ENCODE measurements around the gene CFAP90.

The CFAP90 gene

DNA sequence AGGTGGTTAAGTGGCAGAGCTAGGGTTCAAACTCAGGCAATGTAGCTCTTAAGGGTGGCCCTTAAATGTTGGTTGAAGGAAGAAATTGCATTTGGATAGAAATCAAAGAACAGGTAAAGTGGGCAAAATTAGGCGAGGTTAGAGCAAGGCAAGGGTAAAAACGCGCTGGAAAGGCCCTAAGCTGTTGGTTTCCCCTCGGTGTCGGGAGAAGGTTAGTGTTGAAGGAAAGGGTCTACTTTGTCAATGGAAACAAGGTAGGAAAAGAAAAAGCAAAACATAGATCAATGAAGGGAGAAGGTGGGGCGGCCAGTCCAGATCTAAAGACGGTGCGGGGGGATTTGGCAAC is 17.5 kb upstream of the CFAP90 start:
- DNase-seq (ENCODE audit: low read depth), result no peak

DNA sequence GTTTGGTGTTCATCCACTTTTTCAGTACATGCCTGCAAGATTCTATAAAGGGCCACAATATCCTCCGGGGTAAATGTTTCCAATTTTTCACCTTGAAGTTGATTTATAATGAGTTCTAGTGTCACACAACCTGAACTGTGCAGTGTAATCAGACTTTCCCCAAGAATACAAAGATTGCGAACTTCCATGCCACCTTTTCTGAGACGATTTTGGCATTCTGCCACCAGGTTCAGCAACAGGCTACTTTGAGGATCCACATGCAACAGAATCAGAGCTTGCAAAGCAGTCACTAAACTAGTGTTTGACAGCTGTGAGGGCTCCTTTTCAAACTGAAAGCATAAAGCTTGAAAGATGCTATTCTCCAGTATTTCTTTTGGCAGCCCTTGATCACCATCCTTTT is 16.3 kb upstream of the CFAP90 start:
- DNase-seq (ENCODE audit: low read depth), result no peak

DNA sequence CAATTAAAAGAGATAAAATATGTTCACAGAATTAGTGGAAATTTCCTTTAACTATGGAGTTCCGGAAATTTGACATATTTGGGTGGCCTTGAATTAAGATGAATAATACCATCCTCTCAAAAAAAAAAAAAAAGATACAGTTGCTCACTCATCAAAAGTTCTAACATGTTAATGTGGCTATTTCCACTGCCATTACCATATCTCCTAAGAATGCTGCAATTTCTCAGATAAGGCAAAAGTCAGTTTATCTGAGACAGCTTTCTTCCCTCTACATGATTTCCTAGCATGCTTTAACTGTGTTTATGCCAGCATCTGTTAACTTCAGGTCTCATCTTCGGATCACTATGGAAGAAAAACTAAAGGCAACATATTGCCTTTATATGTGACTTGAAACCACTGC is 15.3 kb upstream of the CFAP90 start:
- DNase-seq (ENCODE audit: low read depth), result no peak

DNA sequence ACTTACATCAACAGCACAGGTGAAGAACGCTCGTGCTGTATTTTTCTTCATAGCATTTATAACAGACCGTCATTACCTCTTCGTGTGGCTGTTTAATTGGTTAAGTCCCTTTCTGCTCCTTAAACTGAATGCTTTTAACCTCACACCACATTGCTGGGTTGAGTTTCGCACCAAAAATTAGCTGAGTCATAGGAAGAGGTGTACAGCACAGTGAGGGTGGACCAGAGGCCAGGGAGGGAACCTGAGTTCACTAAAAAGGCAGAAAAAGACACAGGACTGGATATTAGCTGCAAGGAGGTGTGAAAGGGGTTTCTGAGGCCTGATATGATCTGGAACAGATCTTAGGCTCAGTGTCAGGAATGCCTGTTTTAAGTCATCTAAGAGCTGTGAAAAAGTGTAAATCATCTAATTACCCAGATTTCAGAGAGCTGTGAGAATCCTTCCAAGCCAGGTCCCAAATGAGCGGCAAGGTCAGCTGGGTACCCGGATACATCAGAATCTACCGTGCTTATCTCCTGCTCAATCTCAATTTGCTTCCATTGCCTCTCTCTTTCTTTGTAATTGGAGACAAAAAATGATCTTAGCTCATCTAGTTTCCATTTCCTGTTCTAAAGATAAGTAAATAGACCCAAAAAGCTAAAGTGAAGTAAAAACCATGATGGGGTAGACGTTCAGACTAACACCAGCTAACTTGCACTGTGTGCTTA is 7.1 kb upstream of the CFAP90 start:
- DNase-seq (ENCODE audit: low read depth), result no peak

DNA sequence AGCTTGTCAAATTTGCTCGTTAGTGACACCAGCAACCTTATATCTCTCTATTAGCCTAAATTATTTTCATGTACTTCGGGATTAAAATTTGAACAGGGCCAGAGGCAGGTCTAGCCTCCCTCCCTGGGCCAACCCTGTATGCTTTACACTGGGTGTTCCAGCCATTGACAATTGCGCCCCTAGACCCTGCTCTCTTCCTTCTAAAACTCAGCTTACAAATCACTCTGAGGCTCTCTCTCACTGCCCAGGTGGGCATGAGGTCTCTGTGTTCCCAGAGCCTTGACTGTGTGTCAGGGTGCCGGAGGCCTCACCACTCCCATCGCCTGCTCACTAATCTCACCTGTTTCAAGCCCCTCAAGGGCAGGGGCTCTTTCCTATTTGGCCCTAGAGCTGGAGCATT is 6.4 kb upstream of the CFAP90 start:
- no peak for DNase-seq (ENCODE audit: low read depth)

DNA sequence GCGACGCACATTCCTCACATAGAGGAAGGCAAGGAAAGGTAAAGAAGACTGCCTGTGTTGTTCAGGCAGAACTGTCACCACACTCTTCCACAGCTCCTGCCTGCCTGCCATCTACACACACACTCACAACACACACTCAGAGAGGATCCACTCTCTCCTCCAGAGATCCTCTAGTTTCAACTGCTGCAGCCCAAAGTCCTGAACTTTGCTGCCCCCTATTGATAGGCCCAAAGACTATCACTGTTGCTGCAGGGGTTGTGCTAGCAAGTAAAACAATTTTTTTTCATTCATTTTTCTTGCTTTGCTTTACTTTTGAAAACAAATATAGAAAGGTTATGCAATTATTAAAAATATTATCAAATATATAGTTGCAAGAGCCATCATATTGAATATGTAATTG is 5.9 kb upstream of the CFAP90 start:
- no peak for DNase-seq (ENCODE audit: low read depth)

DNA sequence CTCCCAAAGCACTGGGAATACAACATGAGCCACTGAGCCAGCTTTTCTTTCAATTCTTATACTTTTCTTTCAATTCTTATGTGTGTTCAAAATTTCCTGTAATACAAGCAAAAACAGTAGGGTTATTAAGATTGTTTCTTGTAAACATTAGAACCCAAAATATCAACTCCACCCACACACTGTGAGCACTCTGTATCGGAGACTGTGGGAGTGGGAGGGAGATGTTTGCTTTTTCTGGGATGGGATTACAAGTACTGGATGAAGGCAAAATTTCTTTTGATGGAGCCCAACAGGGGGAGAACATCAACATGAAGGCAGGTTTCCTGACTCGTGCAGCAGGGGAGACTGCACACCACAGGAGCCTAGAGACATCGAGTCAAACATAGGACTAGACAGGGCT is 4.7 kb upstream of the CFAP90 start:
- DNase-seq (ENCODE audit: low read depth), result no peak

DNA sequence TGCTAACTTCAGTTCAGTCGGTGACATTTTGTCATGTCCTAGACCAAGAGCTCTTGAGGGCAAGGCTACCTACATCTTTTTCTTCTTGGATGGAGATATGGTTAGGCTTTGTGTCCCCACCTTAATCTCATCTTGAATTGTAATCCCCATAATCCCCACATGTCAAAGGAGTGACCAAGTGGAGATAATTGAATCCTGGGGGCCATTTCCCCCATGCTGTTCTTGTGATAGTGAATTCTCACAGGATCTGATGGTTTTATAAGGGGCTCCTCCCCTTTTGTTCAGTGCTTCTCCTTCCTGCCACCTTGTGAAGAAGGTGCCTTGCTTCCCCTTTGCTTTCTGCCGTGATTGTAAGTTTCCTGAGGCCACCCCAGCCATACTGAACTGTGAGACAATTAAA is 2.1 kb upstream of the CFAP90 start:
- no peak for DNase-seq (ENCODE audit: low read depth)

DNA sequence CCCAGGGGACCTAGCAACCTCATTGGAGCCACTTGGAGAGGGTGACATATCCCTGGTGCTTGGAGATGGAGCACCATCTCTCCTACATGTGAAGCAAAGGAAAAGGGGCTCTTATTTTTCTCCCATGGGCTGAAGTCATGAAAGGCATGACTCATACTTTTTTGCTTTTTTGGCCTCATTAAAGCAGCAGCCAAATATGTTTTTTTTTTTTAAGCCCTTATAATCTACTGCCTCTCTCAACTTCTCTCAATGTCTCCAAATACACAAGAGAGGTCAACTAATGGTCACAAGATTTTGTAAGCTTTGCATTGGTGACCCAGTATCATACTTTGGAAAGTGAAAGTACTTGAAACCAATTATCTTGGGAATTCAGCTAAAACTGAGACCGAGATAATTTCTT is 1.6 kb upstream of the CFAP90 start:
- no peak for DNase-seq (ENCODE audit: low read depth)

DNA sequence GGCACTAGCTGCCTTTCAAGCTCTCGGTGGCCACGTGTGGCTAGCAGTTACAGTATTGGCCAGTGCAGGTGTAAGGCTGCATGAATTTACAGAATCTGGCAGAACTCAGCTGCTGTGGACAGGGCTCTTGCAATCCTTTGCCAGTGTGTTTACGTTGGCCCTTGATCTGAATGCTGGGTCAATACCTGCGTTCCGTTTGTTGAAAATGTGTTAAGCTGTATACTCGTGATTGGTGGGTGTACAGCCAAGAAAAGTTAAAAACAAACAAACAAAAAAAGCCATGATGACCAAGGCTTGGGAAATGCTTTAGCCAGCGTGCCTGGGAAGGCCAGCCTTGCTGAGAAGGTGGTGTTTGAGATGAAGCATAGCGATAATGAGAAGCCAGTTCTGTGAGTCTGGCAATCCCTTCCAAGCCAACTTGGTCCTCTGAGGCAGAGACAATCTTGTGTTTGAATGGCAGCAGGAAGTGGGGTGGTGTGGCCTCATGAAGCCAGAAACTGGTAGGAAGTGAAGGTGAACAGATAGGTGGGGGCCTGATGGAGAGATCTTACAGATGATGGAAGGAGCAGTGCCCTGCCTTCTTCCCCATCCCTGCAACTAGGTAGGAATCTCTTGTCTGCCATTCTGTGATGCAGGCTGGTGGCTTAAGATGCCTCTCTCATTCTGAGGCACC is 820 bp upstream of the CFAP90 start:
- no peak for DNase-seq (ENCODE audit: low read depth)

DNA sequence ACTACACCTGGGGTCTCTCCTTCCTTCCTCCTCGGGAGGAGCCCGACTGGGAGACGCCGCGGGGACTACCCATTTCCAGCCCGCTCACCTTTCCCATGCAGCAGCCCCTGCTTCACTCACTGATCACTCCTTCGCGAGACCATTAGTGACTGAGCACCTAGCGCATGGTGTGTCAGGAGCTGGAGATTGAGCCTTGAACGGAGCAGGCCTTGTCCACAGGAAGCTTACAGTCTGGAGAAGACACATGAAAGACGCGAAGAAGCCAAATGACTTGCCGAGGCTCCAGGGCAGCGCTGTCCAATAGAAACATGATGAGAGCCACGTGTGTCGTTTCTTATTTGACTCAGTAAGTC is 283 bp upstream of the CFAP90 start:
- no peak for DNase-seq (ENCODE audit: low read depth)

DNA sequence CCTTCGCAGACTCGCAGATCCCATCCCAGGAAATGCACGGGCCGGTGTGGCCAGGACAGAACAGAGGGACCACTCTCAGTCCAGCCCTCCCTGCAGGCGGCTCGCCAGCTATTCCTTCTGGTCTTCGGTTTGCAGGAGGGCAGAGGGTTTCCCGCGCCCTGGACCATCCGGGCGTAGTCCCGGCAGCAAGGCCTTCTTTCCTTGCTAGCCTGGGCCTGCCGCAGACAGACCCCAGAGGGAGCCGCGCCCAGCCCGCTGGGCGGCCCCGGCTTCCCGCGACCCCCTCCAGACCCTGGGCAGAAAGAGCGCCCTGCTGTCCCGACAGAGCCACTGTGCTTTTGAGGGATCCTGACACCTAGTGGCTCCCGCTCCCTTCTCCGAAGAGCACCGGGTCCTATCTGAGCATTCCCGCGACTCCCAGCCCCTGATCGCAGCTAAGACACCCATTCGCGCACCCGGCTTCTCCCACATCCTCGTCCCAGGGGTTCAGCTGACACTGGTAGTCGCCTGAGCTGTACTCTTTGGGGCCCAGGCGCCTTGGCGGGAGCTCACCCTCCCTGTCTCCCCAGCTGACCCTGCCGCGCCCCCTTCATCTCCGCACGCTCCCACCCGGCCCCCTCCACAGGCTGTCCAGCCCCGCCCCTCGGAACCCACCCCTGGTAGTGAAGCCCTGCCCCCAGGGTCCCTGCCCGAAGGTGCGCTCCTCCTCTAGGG is 1.1 kb downstream of the CFAP90 start:
- DNase-seq (ENCODE audit: low read depth), result no peak

DNA sequence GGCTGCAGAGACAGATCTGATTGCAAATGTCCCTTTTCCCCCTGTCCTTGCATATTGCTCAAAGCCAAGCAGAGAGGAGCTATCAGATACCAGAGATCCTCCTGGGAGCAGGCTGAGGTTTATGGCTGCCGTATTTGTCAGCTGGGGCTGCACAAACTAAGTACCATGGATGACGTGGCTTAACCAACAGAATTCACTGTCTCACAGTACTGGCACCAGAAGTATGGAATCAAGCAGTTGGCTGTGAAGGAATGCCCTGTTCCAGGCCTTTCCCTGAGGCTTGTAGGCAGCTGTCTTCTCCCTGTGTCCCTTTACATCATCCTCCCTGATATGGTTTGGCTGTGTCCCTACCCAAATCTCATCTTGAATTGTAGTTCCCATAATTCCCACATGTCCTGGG is 2.6 kb downstream of the CFAP90 start:
- DNase-seq (ENCODE audit: low read depth), result no peak

DNA sequence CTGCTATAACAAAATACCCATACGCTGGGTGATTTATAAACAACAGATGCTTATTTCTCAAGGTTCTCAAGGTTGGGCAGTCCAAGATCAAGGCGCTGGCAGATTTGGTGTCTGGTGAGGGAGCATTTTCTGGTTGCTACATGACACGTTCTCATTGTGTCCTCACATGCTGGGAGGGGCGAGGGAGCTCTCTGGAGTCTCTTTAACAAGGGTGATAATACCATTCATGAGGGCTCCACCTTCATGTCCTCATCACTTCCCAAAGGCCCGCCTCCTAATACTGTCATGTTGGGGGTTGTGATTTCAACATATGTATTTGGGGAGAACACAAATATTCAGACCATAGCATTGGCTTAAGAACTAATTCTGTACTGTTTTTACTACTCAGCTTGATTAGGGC is 4.6 kb downstream of the CFAP90 start:
- DNase-seq (ENCODE audit: low read depth), result no peak

DNA sequence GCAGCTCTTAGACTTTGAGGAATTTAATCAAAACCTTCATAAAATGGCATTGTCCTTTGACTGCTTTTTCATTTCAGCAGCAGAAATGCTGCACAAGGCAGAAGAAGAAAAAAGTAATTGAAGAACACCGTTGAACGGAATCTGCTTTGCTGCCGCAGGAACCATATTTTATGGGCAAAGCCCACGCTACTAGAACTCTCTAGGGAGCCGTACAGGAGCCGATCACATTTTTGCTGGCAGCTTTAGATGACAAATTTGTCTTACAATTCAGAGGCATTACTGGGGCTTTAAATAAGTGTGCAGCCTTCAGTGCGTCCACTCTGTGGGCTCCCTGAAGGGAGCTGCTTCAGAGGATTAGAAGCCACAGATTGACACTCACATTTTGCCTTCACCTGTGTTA is 5.4 kb downstream of the CFAP90 start:
- no peak for DNase-seq (ENCODE audit: low read depth)

DNA sequence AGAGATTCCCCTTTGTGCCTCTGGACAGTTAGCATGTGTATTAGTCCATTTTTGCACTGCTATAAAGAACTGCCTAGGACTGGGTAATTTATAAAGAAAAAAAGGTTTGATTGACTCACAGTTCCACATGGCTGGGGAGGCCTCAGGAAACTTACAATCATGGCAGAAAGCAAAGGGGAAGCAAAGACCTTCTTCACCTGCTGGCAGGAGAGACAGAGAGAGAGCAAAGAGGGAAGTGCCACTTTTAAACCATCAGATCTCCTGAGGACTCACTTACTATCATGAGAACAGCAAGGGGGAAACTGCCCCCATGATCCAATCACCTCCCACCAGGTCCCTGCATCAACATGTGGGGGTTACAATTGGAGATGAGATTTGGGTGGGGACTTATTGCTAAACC is 6.0 kb downstream of the CFAP90 start:
- DNase-seq (ENCODE audit: low read depth), result no peak

DNA sequence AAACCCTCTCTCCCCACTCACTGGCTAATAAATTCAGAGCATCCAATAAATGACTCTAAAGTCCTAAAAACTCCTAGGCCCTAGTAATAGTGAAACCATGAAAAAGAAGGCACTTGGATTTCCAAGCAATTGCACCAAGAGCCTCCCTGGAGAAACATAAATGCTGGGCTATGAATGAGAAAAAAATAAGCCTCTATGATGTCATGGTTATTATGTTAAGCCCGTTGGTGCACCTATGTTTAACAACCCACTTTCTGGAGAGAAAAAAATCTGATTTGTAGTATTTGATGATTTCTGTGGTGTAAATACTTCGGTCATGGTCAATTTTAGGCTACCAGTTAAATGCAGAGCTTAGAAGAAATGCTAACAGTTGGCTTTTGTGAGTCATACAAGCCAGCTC is 8.4 kb downstream of the CFAP90 start:
- no peak for DNase-seq (ENCODE audit: low read depth)

DNA sequence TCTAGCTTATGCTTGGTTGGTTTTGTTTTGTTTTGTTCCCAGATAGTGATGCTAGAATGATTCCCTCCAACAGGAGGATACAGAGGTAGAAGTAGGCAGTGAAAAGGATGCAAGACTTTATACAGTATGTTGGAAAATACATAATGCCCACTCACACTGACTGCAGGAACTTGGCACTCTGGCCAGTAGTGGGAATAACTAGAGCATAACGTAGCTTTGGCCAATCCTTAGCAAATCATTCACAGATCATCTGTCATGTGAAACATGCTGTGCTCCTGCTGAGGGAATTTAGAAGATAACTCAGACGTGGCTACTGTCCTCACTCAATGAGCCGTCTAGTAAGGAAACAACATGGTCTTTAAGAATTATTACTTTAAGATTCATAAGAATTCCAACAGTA is 13.5 kb downstream of the CFAP90 start:
- no peak for DNase-seq (ENCODE audit: low read depth)

DNA sequence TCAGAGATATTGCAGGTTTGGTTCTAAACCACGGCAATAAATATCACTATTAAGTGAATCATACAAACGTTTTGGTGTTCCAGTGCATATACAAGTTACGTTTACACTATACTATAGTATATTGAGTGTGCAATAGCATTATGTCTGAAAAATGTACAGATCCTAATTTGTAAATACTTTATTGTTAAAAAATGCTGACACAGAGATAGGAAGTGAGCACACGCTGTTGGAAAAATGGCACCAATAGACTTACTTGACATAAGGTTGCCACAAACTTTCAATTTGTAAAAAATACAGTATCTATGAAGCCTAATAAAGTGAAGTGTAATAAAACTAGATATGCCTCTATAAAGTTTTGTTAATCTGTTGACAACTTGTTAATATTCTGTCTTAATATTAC is 16.0 kb downstream of the CFAP90 start:
- no peak for DNase-seq (ENCODE audit: low read depth)

DNA sequence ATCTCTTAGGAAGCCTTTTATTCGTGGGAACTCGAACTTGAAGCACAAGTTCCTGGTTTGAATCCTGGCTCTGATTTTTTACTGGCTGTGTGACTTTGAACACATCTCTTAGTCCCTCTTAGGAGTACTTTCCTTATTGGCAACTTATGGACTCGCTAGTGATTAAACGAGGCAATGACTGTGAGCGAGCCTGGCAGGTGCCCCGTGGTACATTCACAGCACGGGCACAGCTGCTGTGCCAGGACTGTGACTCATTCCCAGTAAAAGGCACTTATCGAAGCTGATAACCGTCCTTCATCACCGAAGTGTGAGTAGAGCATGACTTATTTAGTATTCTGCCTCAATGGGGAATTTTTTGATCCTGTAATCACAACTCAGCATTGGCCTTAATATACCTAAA is 22.7 kb downstream of the CFAP90 start:
- DNase-seq (ENCODE audit: low read depth), result no peak

DNA sequence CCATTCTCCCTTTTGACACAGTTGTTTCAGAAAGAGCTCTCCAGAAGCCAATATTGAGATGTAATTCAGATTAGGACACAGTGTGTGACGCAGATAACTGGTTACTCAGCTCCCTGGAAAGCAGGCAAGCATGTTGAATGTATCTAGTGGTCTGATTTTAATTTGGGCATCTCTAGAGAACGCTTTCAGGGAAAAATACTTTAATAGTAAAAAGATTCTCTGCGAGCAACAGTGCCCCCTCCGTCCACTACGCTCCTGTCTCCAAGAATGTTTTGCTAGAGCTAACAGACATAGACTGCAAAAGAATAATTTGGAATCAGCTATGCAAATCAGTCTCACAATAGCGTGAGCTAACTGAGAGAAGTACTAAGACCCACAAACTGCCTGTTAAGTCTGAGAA is 23.3 kb downstream of the CFAP90 start:
- DNase-seq (ENCODE audit: low read depth), result no peak

DNA sequence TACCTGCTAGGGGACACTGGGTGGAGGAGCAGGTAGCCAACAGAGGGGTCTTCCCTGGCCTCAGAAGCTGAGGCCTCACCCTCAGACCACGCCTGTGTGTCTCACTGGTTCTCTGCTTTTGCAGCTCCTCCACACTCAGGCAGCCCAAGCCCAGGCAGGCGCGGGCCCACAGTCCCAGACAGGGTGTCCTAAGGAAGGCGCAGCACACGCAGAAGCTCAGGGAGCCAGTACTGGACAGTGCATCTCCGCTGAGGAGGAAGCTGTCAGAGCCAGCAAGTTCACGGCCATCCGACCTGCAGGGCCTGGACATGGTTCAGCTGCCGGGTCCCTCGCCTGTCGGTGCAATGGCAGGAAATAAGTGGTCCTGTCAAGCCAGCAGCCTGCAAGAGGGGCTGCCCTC is 25.3 kb downstream of the CFAP90 start:
- no peak for DNase-seq (ENCODE audit: low read depth)

DNA sequence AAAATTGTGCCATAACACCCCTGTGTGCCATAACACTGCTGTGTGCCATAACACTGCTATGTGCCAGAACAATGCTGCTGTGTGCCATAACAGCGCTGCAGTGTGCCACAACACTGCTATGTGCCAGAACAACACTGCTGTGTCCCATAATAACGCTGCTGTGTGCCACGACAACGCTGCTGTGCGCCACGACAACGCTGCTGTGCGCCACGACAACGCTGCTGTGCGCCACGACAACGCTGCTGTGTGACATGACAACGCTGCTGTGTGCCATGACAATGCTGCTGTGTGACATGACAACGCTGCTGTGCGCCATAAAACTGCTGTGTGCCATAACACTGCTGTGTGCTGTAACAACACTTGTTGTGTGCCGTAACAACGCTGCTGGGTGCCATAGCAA is 25.9 kb downstream of the CFAP90 start:
- no peak for DNase-seq (ENCODE audit: low read depth)

DNA sequence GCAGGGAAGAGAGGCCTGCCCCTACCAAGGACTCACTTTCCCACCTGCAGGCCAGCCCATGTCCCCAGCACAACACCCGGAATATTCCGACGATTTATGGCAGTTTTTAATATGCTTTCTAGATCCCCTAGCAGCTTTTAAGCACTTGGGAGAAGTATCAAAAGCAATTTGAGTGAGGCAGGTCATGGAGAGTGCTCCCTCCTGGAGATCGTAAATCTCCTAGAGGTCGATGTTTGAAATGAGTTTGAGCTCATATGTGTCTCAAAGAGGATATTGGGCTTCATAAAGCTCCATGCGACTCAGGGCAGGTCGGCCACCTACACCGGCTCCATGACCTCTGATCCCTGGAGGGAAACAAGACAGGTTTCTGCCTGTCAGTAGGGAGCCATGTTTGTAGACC is 27.3 kb downstream of the CFAP90 start:
- no peak for DNase-seq (ENCODE audit: low read depth)

Measured in HS-27A (cell line).